Upper lobe of left lung (tissue), 6 donors: ENCODE data around the gene AGFG2. TPM values are rescaled to one million over a fixed set of nuclear protein-coding genes. Genes with fewer than 3 reads are reported as not detected.

Experiments used
- ATAC-seq, 2 donors: fragments of 200-7000 bp; cut with Tn5 transposase; one replicate each; pipeline ENCODE4 v1.9.1; 2022; ENCODE audit warnings: mild to moderate bottlenecking in 2 of 2, moderate library complexity in 2 of 2; ENCODE audit not compliant: low FRiP score in 2 of 2
- DNase-seq, 2 donors: peaks; one replicate each; pipeline ENCODE4 v3.0.0-alpha.2; 2019 to 2020
- H3K27ac ChIP-seq, 4 donors: fragments of 200-600 bp; sonication (generic); one replicate each; pipeline ENCODE4 v1.5.1; 2016 to 2019
- H3K27me3 ChIP-seq, 4 donors: fragments of 200-600 bp; sonication (generic); one replicate each; pipeline ENCODE4 v1.5.1; 2017 to 2019
- H3K36me3 ChIP-seq, 4 donors: fragments of 200-600 bp; sonication (generic); one replicate each; pipeline ENCODE4 v1.5.1; 2016 to 2019
- H3K4me1 ChIP-seq, 4 donors: fragments of 200-600 bp; sonication (generic); one replicate each; pipeline ENCODE4 v1.5.1; 2018 to 2019
- H3K4me3 ChIP-seq, 4 donors: fragments of 200-600 bp; sonication (generic); one replicate each; pipeline ENCODE4 v1.5.1; 2017 to 2019; ENCODE audit warnings: mild to moderate bottlenecking in 2 of 4, moderate library complexity in 1 of 4
- H3K9me3 ChIP-seq, 4 donors: fragments of 200-600 bp; sonication (generic); one replicate each; pipeline ENCODE4 v1.5.1; 2018 to 2019
- CTCF ChIP-seq, 6 experiments: fragments of 450-650 bp in 4 of 6; fragments of 200-600 bp in 2 of 6; sonication (generic) in 2 of 6; IDR thresholded peaks; one replicate each; pipeline ENCODE4 v1.5.1; 2016 to 2019; ENCODE audit warnings: antibody characterized with exemption in 6 of 6
- EP300 ChIP-seq, 4 donors: sonication (generic); formaldehyde crosslinking; IDR thresholded peaks; one replicate each; pipeline ENCODE4 v1.5.1; 2017; ENCODE audit warnings: antibody characterized with exemption in 4 of 4, control low read depth in 2 of 4
- POLR2A ChIP-seq, 4 donors: fragments of 450-650 bp; IDR thresholded peaks; one replicate each; pipeline ENCODE4 v1.5.1; 2016 to 2017; ENCODE audit warnings: antibody characterized with exemption in 4 of 4, mild to moderate bottlenecking in 2 of 4
- POLR2AphosphoS5 ChIP-seq, 2 donors: sonication (generic); formaldehyde crosslinking; IDR thresholded peaks; one replicate each; pipeline ENCODE4 v1.5.1; 2017; ENCODE audit warnings: antibody characterized with exemption in 2 of 2
- WGBS, 2 donors: methylation state at CpG; one replicate each; pipeline ENCODE4 v1.1.5; 2017 to 2018; 5-methylcytosine and 5-hydroxymethylcytosine counted together
- total RNA-seq, 6 donors: library from RNA; depleted of rRNA in 4 of 6; stranded (reverse); fragments of >200 nt in 4 of 6; gene quantifications; one replicate each; pipeline versions ENCODE4 v1.1.0 to v1.2.1, GENCODE V29; 2016 to 2021
- donor health status: DM: no; HTN: no; CAD: no; lungs with moderate emphysema.
- donor health status: DM: no; HTN: yes; CAD: no; lungs with severe emphysema.

The AGFG2 gene
- total RNA-seq, 6 donors from 2014 or later = 14.3 to 33.1 (median 20.4) TPM

- Histone ChIP-seq H3K9me3 (no peaks in the 10 kb centered on the region), H3K36me3 (no peaks in the 10 kb centered on the region), H3K27me3 (no peaks in the 10 kb centered on the region), H3K4me1 (peaks cover 55 to 71% (median 68%) of the 10 kb centered on the region in 4 donors), H3K27ac (peak overlapping the region; percentile 81 to 90 (median 87)), H3K4me3 (no peak overlapping the region)
- no peak for TF ChIP-seq POLR2A (IDR thresholded peaks at IDR 0.05)
- TF ChIP-seq EP300 (IDR thresholded peaks at IDR 0.05) = no peak
- TF ChIP-seq CTCF (IDR thresholded peaks at IDR 0.05) = no peak
- no peak for TF ChIP-seq POLR2AphosphoS5 (IDR thresholded peaks at IDR 0.05)
- DNase-seq (no peak), ATAC-seq (no peak)
- WGBS, 2 donors = 32 to 48% methylated on average over 5 of the region's 5 CpGs
These were observed 5.4 kb downstream of the AGFG2 start for GRCh38 chr7:100544386-100544785.

- H3K4me1 ChIP-seq = peaks cover 50 to 68% (median 64%) of the 10 kb centered on the region in 4 donors
- ATAC-seq = peak in 1 of 2 donors; percentile 21
- H3K27ac ChIP-seq = peak overlapping the region; percentile 81 to 90 (median 87)
- no peaks in the 10 kb centered on the region for H3K9me3 ChIP-seq
- 26 to 31% methylated on average over 1 of the region's 1 CpG for WGBS, 2 donors
- H3K36me3 ChIP-seq = no peaks in the 10 kb centered on the region
- peak in 1 of 2 donors; percentile 31 for DNase-seq
- no peak for TF ChIP-seq EP300 (IDR thresholded peaks at IDR 0.05)
- no peak for TF ChIP-seq POLR2AphosphoS5 (IDR thresholded peaks at IDR 0.05)
- no peak for TF ChIP-seq CTCF (IDR thresholded peaks at IDR 0.05)
- TF ChIP-seq POLR2A (IDR thresholded peaks at IDR 0.05) = no peak
- H3K27me3 ChIP-seq = no peaks in the 10 kb centered on the region
- H3K4me3 ChIP-seq = no peak overlapping the region
These were observed 6.0 kb downstream of the AGFG2 start for GRCh38 chr7:100544967-100545359.

GRCh38 chr7:100545360-100546128 lies 6.5 kb downstream of the AGFG2 start:
- H3K27me3 ChIP-seq = no peaks in the 10 kb centered on the region
- peaks cover 45 to 62% (median 59%) of the 10 kb centered on the region in 4 donors for H3K4me1 ChIP-seq
- WGBS, 2 donors = 30 to 46% methylated on average over 1 to 3 of the region's 3 CpGs
- H3K4me3 ChIP-seq = no peak overlapping the region
- ATAC-seq = peak; percentile 78 to 84
- peak in 1 of 6 experiments; percentile 38 for TF ChIP-seq CTCF (IDR thresholded peaks at IDR 0.05)
- TF ChIP-seq POLR2AphosphoS5 (IDR thresholded peaks at IDR 0.05) = no peak
- H3K36me3 ChIP-seq = no peaks in the 10 kb centered on the region
- peak in 1 of 2 donors; percentile 72 for DNase-seq
- H3K27ac ChIP-seq = peak overlapping the region; percentile 81 to 90 (median 87)
- H3K9me3 ChIP-seq = no peaks in the 10 kb centered on the region

- no peak for DNase-seq
- H3K9me3 ChIP-seq = no peaks in the 10 kb centered on the region
- H3K4me1 ChIP-seq = peaks cover 45 to 58% (median 56%) of the 10 kb centered on the region in 4 donors
- H3K36me3 ChIP-seq = peaks cover 0 to 3% (median 1%) of the 10 kb centered on the region in 4 donors
- no peak for TF ChIP-seq CTCF (IDR thresholded peaks at IDR 0.05)
- no peak for TF ChIP-seq EP300 (IDR thresholded peaks at IDR 0.05)
- TF ChIP-seq POLR2AphosphoS5 (IDR thresholded peaks at IDR 0.05) = no peak
- TF ChIP-seq POLR2A (IDR thresholded peaks at IDR 0.05) = no peak
- WGBS, 2 donors = 36 to 39% methylated on average over 10 of the region's 10 CpGs
- H3K27me3 ChIP-seq = no peaks in the 10 kb centered on the region
- peak in 1 of 2 donors; percentile 35 for ATAC-seq
- H3K27ac ChIP-seq = peak overlapping the region; percentile 81 to 90 (median 87)
- H3K4me3 ChIP-seq = no peak overlapping the region
These were observed 7.3 kb downstream of the AGFG2 start for GRCh38 chr7:100546129-100546925.
